ENCODE data around the gene HNF1A. TPM values are rescaled to one million over a fixed set of nuclear protein-coding genes. Genes with fewer than 3 reads are reported as not detected.
"Not testable (repeated sequence)": the region's sequence is repeated elsewhere in the genome, so short reads cannot be mapped to it uniquely, and the experiment has no call there.

Gene HNF1A
- total and polyA plus RNA-seq, 2 of the 4 experiments (the other 2 are of a cell fraction), result under 0.01 TPM; not detected in 1

GRCh38 chr12:120945516-120945915, 32.8 kb upstream of the HNF1A start:
- H3K79me1 ChIP-seq (ENCODE audit: low read depth in 1 of 2, low read length in 2 of 2); intact Hi-C loops (cut with micrococcal nuclease); in situ Hi-C loops (cut with MboI; ENCODE audit: low sequenced_read_pairs); H3K27me3 ChIP-seq (ENCODE audit: control insufficient read depth, insufficient read depth, low read length); H3K18ac ChIP-seq (ENCODE audit: low read depth, low read length); H3K4me1 ChIP-seq (ENCODE audit: control insufficient read depth, insufficient read depth, low read length); H2BK20ac ChIP-seq (ENCODE audit: low read depth, low read length); H2AK9ac ChIP-seq (replicated peaks; ENCODE audit: low read depth, low read length, poor library complexity); H3K4me3 ChIP-seq (ENCODE audit: insufficient read depth, low read depth, low read length); H3K14ac ChIP-seq (replicated peaks; ENCODE audit: low read depth, low read length); H3K9ac ChIP-seq (ENCODE audit: low read depth, low read length); ATAC-seq (ENCODE audit: low read depth); dilution Hi-C loops (cut with HindIII; ENCODE audit: low sequenced_read_pairs, unreplicated experiment); H3K27ac ChIP-seq (ENCODE audit: insufficient read depth, low read length); DNase-seq; H3K9me3 ChIP-seq (ENCODE audit: control insufficient read depth, insufficient read depth, low read length); H2BK5ac ChIP-seq (ENCODE audit: low read depth, low read length, poor library complexity, severe bottlenecking); H3K4ac ChIP-seq (ENCODE audit: low read depth, low read length); H2BK120ac ChIP-seq (ENCODE audit: low read depth, low read length); H4K91ac ChIP-seq (ENCODE audit: insufficient read depth, low read depth, low read length); H3K56ac ChIP-seq (ENCODE audit: extremely low read depth, insufficient read depth, low read length); H4K20me1 ChIP-seq (ENCODE audit: insufficient read depth, low read length); H3K36me3 ChIP-seq (ENCODE audit: control insufficient read depth, insufficient read depth, low read length); H3K9me1 ChIP-seq (ENCODE audit: insufficient read depth, low read length); H3K23ac ChIP-seq (ENCODE audit: low read depth, low read length); BruUV-seq (replicated peaks); H2BK15ac ChIP-seq (ENCODE audit: low read depth, low read length); H2AK5ac ChIP-seq (ENCODE audit: low read depth, low read length); H4K8ac ChIP-seq (ENCODE audit: low read depth in 2 of 2, low read length in 2 of 2); POLR2A ChIA-PET (ENCODE audit: unreplicated experiment); H4K5ac ChIP-seq (ENCODE audit: low read depth, low read length); H3K4me2 ChIP-seq (ENCODE audit: low read depth, low read length); H2AFZ ChIP-seq (replicated peaks; ENCODE audit: low read length, poor library complexity): not testable (repeated sequence)
- WGBS, 2 experiments (ENCODE audit: extremely low coverage in 2 of 2, insufficient read length in 1 of 2), result 60% methylated on average over 1 of the region's 6 CpGs; no CpG with 5 or more reads in 1 of the 2 experiments
- CTCF ChIA-PET, result interaction anchor here (0.6 kb wide), 1 partner anchor 276 kb away, joined by 3 read pairs; no protein-coding TSS in a partner anchor

- H3K9me3 ChIP-seq (ENCODE audit: control insufficient read depth, insufficient read depth, low read length); H4K8ac ChIP-seq (ENCODE audit: low read depth in 2 of 2, low read length in 2 of 2); dilution Hi-C loops (cut with HindIII; ENCODE audit: low sequenced_read_pairs, unreplicated experiment); H2BK120ac ChIP-seq (ENCODE audit: low read depth, low read length); H3K79me1 ChIP-seq (ENCODE audit: low read depth in 1 of 2, low read length in 2 of 2); H3K56ac ChIP-seq (ENCODE audit: extremely low read depth, insufficient read depth, low read length); POLR2A ChIA-PET (ENCODE audit: unreplicated experiment); H2AK5ac ChIP-seq (ENCODE audit: low read depth, low read length); H2AFZ ChIP-seq (replicated peaks; ENCODE audit: low read length, poor library complexity); H3K4me1 ChIP-seq (ENCODE audit: control insufficient read depth, insufficient read depth, low read length); H4K91ac ChIP-seq (ENCODE audit: insufficient read depth, low read depth, low read length); BruUV-seq (replicated peaks); H2BK5ac ChIP-seq (ENCODE audit: low read depth, low read length, poor library complexity, severe bottlenecking); H3K36me3 ChIP-seq (ENCODE audit: control insufficient read depth, insufficient read depth, low read length); H2BK15ac ChIP-seq (ENCODE audit: low read depth, low read length); CTCF ChIA-PET; intact Hi-C loops (cut with micrococcal nuclease); H3K9ac ChIP-seq (ENCODE audit: low read depth, low read length); H3K4me2 ChIP-seq (ENCODE audit: low read depth, low read length); H3K4me3 ChIP-seq (ENCODE audit: insufficient read depth, low read depth, low read length); ATAC-seq (ENCODE audit: low read depth); H4K20me1 ChIP-seq (ENCODE audit: insufficient read depth, low read length); H3K27ac ChIP-seq (ENCODE audit: insufficient read depth, low read length); H3K14ac ChIP-seq (replicated peaks; ENCODE audit: low read depth, low read length); DNase-seq; H3K4ac ChIP-seq (ENCODE audit: low read depth, low read length); H3K27me3 ChIP-seq (ENCODE audit: control insufficient read depth, insufficient read depth, low read length); in situ Hi-C loops (cut with MboI; ENCODE audit: low sequenced_read_pairs); H4K5ac ChIP-seq (ENCODE audit: low read depth, low read length); H3K18ac ChIP-seq (ENCODE audit: low read depth, low read length); H2BK20ac ChIP-seq (ENCODE audit: low read depth, low read length); H3K23ac ChIP-seq (ENCODE audit: low read depth, low read length); H3K9me1 ChIP-seq (ENCODE audit: insufficient read depth, low read length); H2AK9ac ChIP-seq (replicated peaks; ENCODE audit: low read depth, low read length, poor library complexity): not testable (repeated sequence)
- no CpG with 5 or more reads among the region's 31 CpGs for WGBS, 2 experiments (ENCODE audit: extremely low coverage in 2 of 2, insufficient read length in 1 of 2)
Observed at GRCh38 chr12:120950260-120950799, 28.0 kb upstream of the HNF1A start.

Measured in IMR-90 (cell line).